ENCODE results near the gene PURB. TPM values are rescaled to one million over a fixed set of nuclear protein-coding genes. Genes with fewer than 3 reads are reported as not detected.
A peak's percentile ranks its signal among the peaks of the same experiment; 100 is the strongest.

Gene PURB
- total and polyA plus RNA-seq, 10 of the 15 experiments (the other 5 are each of a cell fraction or from before 2014, with no cell fraction given), result 0.77 to 18.6 (median 8.9) TPM

- no peak for TF ChIP-seq E2F4 (IDR thresholded peaks at IDR 0.05; ENCODE audit: low read depth, low read length)
- TF ChIP-seq POLR2AphosphoS5 (IDR thresholded peaks at IDR 0.05; ENCODE audit: low read length), result no peak
- no peak for TF ChIP-seq NR2C2 (IDR thresholded peaks at IDR 0.05; ENCODE audit: borderline replicate concordance, control insufficient read depth, insufficient read length, low read depth)
- no peak for TF ChIP-seq TBL1XR1 (IDR thresholded peaks at IDR 0.05; ENCODE audit: low read depth, low read length)
- no peak for TF ChIP-seq HDGF (IDR thresholded peaks at IDR 0.05)
- TF ChIP-seq ATF3 (IDR thresholded peaks at IDR 0.05; ENCODE audit: borderline replicate concordance, extremely low read depth, low read depth, low read length), result no peak
- no peak for TF ChIP-seq SMAD1 (IDR thresholded peaks at IDR 0.05; ENCODE audit: low read depth, partially characterized antibody)
- TF ChIP-seq BHLHE40 (IDR thresholded peaks at IDR 0.05; ENCODE audit: borderline replicate concordance in 1 of 2, low read depth in 2 of 2, low read length in 1 of 2), result peak in 1 of 2 experiments; percentile 10; a peak in 1 of 4 replicates
- TF ChIP-seq REST (IDR thresholded peaks at IDR 0.05; ENCODE audit: low read depth, low read length), result no peak
- TF ChIP-seq YBX1 (IDR thresholded peaks at IDR 0.05), result no peak
- peak; percentile 18; the same call in 1 of the 2 replicates for TF ChIP-seq IRF4 (IDR thresholded peaks at IDR 0.05; ENCODE audit: low read depth, low read length)
- no peak for TF ChIP-seq ELK1 (IDR thresholded peaks at IDR 0.05; ENCODE audit: low read depth, low read length)
- 0 out of 2 replicates have a peak, but pooled peaks have one; percentile 27 for TF ChIP-seq IKZF1 (conservative IDR thresholded peaks at IDR 0.05)
- no peak for TF ChIP-seq MEF2B (IDR thresholded peaks at IDR 0.05; ENCODE audit: partially characterized antibody, poor library complexity, severe bottlenecking)
- no peak for TF ChIP-seq CHD1 (IDR thresholded peaks at IDR 0.05; ENCODE audit: low read depth, low read length)
- TF ChIP-seq ZBTB11 (CRISPR knock-in tag; IDR thresholded peaks at IDR 0.05), result no peak
- TF ChIP-seq EGR1 (IDR thresholded peaks at IDR 0.05; ENCODE audit: borderline replicate concordance in 1 of 2, low read depth in 2 of 2, low read length in 2 of 2), result peak in 1 of 2 experiments; percentile 51; a peak in 1 of 3 replicates
- TF ChIP-seq MYB (IDR thresholded peaks at IDR 0.05; ENCODE audit: borderline replicate concordance, low read depth, low read length), result no peak
- TF ChIP-seq KLF5 (IDR thresholded peaks at IDR 0.05; ENCODE audit: partially characterized antibody), result no peak
- TF ChIP-seq RAD51 (IDR thresholded peaks at IDR 0.05), result no peak
These were observed 2.0 kb upstream of the PURB start (continued) for GRCh38 chr7:44887293-44887692.
